ENCODE measurements around the gene STK4. TPM values are rescaled to one million over a fixed set of nuclear protein-coding genes. Genes with fewer than 3 reads are reported as not detected.

Gene STK4
- 41.3 and 43.0 TPM in 2 replicates for total RNA-seq (2021)
- long read RNA-seq, full-length matches to known transcripts: 5 of 67 reads
- long read RNA-seq, partial matches to known transcripts: 48 of 67 reads
- long read RNA-seq, other reads (novel, unspliced or antisense): 14 of 67 reads

DNA sequence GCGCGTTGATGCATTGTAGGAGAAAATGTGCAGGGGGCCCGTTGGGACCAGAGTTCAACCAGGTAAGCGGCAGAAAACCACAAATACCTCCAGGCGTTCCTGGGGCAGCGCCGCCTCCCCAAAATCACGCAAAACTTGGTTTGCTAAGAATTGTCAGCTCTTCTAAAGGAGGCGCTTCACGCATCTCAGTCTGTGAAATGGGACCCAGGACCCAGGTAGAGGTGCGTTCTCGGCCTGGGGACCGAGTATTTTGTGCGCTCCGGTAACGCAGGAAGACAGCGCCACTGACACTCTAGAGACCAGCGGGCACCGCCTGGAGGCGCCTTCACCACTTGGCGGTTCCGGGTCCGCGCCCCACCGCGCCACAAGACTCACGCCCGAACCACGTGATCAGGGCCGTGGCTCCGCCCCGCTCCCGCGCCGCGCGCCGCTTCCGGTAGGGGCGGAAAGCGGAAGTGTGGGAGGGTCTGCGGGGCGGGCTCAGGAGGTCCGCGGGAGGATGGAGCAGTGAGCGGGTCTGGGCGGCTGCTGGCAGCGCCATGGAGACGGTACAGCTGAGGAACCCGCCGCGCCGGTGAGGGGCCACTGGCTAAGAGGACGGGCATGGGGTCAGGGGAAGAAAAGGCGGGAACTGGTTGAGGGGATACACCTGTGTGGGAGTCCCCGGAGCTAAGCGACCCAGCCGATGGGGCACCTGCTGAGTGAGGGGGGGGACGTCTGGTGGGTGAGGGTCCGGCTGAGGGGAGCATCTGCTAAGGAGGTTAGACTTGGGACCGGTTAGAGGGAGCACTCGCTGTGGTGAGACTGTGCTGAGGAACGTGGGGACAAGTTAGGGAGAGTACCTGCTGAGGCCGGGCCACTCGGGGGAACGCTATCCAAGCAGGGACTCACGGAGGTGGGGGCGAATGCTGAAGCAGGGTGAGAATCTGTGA is at the start of gene STK4:
STK4 (plus strand) TSS at position 483 of the 932 bp plus-strand sequence; CDS start at position 540, 57 bp downstream.
- H3K4me1 ChIP-seq (ENCODE audit: insufficient read depth, low read length): no peaks in the 10 kb centered on the region
- no peak within 1 kb of the TSS for H2BK120ac ChIP-seq (ENCODE audit: low read depth, low read length, poor library complexity, severe bottlenecking)
- peak within 1 kb of the TSS; percentile 60 for H3K9ac ChIP-seq (ENCODE audit: extremely low read depth, insufficient read length, low read length)
- Mint-ChIP-seq H3K9me3 (no peaks in the 10 kb centered on the region; a peak in 2 of 5 replicates), H3K36me3 (ENCODE audit: insufficient read depth in 1 of 3, low read depth in 3 of 3) (peaks cover 0 to 2% (median 0%) of the 10 kb centered on the region in 3 experiments; a peak in 1 of 7 replicates), H3K4me1 (peaks cover 44 to 46% of the 10 kb centered on the region in 2 experiments), H3K27ac (peak within 1 kb of the TSS; percentile 71 to 98 (median 96)), H3K27me3 (ENCODE audit: low read depth) (peaks cover 34% of the 10 kb centered on the region), H3K4me3 (peak within 1 kb of the TSS; percentile 100)
- no peak within 1 kb of the TSS for H3K56ac ChIP-seq (ENCODE audit: insufficient read length, low read depth, low read length)
- no peaks in the 10 kb centered on the region for H3K79me1 ChIP-seq (ENCODE audit: insufficient read depth, low read depth, low read length, poor library complexity, severe bottlenecking)
- H2BK12ac ChIP-seq (ENCODE audit: insufficient read length, low read depth, low read length): no peak within 1 kb of the TSS
- H2BK5ac ChIP-seq (ENCODE audit: insufficient read length, low read length): no peak within 1 kb of the TSS
- H2BK20ac ChIP-seq (ENCODE audit: low read depth, low read length, poor library complexity, severe bottlenecking): no peak within 1 kb of the TSS
- no peak within 1 kb of the TSS for H3T11ph ChIP-seq (ENCODE audit: low read length)
- TF ChIP-seq, protein P1, sequence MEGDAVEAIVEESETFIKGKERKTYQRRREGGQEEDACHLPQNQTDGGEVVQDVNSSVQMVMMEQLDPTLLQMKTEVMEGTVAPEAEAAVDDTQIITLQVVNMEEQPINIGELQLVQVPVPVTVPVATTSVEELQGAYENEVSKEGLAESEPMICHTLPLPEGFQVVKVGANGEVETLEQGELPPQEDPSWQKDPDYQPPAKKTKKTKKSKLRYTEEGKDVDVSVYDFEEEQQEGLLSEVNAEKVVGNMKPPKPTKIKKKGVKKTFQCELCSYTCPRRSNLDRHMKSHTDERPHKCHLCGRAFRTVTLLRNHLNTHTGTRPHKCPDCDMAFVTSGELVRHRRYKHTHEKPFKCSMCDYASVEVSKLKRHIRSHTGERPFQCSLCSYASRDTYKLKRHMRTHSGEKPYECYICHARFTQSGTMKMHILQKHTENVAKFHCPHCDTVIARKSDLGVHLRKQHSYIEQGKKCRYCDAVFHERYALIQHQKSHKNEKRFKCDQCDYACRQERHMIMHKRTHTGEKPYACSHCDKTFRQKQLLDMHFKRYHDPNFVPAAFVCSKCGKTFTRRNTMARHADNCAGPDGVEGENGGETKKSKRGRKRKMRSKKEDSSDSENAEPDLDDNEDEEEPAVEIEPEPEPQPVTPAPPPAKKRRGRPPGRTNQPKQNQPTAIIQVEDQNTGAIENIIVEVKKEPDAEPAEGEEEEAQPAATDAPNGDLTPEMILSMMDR (conservative IDR thresholded peaks at IDR 0.05): peak; percentile 62
- peaks cover 14% of the 10 kb centered on the region; the same call in 1 of the 2 replicates for H3K79me2 ChIP-seq (ENCODE audit: insufficient read depth, low read length)
- no peaks in the 10 kb centered on the region for H3K9me3 ChIP-seq (ENCODE audit: control insufficient read depth, low read depth, low read length)
- peak within 1 kb of the TSS; percentile 33 for H3K14ac ChIP-seq (ENCODE audit: insufficient read depth, low read length)
- H3K23me2 ChIP-seq (ENCODE audit: insufficient read length, low read depth, low read length, poor library complexity, severe bottlenecking): peaks cover 5% of the 10 kb centered on the region
- no peaks in the 10 kb centered on the region for H4K20me1 ChIP-seq (ENCODE audit: control insufficient read depth, insufficient read depth, insufficient read length)
- H2AK5ac ChIP-seq (ENCODE audit: insufficient read length, low read length): no peak within 1 kb of the TSS
- H3K23ac ChIP-seq (ENCODE audit: insufficient read length, low read depth, low read length): no peak within 1 kb of the TSS
- peak within 1 kb of the TSS; percentile 82 for H3K4me2 ChIP-seq (ENCODE audit: insufficient read depth, insufficient read length, low read length)
- no peak within 1 kb of the TSS for H2AFZ ChIP-seq (ENCODE audit: low read length)
- H4K8ac ChIP-seq (replicated peaks; ENCODE audit: insufficient read length, low read depth, low read length): no peak within 1 kb of the TSS
- H4K91ac ChIP-seq (ENCODE audit: insufficient read length, low read depth, low read length): no peak within 1 kb of the TSS
- peak; percentile 96 for DNase-seq
- H2BK15ac ChIP-seq (ENCODE audit: low read depth, low read length): no peak within 1 kb of the TSS
- H3K27me3 ChIP-seq (ENCODE audit: insufficient read depth, low read length): no peaks in the 10 kb centered on the region; the same call in 1 of the 2 replicates
- no peak within 1 kb of the TSS for H3K18ac ChIP-seq (ENCODE audit: insufficient read length, low read depth, low read length)
- no peak within 1 kb of the TSS for H4K5ac ChIP-seq (ENCODE audit: insufficient read length, low read depth, low read length)
- H3K27ac ChIP-seq (ENCODE audit: insufficient read length, low read depth, low read length): peak within 1 kb of the TSS; percentile 11
- WGBS (ENCODE audit: extremely low coverage, insufficient read length, low lambda C conversion rate): no CpG with 5 or more reads among the region's 68 CpGs
- no peak within 1 kb of the TSS for H3K4ac ChIP-seq (ENCODE audit: low read depth, low read length)

Measured in H9 (cell line).